GM18498 (cell line): ENCODE measurements around the gene SPPL2B.
"Not testable (repeated sequence)": the region's sequence is repeated elsewhere in the genome, so short reads cannot be mapped to it uniquely, and the experiment has no call there.

Experiments
- ATAC-seq: cut with Tn5 transposase; IDR thresholded peaks from one replicate; pipeline ENCODE4 v1.9.1; 2021; ENCODE audit warnings: mild to moderate bottlenecking, moderate library complexity; ENCODE audit not compliant: unreplicated experiment

The SPPL2B gene

GRCh38 chr19:2328401-2329148, at the start of gene SPPL2B, which contains the start of gene LSM7:
Gene SPPL2B (plus strand): TSS chr19:2328684. CDS start chr19:2328710, 26 bp downstream.
Gene LSM7 (minus strand): TSS chr19:2328586. CDS start chr19:2328566, 20 bp downstream.
- ATAC-seq = peak; percentile 69

GRCh38 chr19:2280633-2281264, 47.7 kb upstream of the SPPL2B start:
- no peak for ATAC-seq

DNA sequence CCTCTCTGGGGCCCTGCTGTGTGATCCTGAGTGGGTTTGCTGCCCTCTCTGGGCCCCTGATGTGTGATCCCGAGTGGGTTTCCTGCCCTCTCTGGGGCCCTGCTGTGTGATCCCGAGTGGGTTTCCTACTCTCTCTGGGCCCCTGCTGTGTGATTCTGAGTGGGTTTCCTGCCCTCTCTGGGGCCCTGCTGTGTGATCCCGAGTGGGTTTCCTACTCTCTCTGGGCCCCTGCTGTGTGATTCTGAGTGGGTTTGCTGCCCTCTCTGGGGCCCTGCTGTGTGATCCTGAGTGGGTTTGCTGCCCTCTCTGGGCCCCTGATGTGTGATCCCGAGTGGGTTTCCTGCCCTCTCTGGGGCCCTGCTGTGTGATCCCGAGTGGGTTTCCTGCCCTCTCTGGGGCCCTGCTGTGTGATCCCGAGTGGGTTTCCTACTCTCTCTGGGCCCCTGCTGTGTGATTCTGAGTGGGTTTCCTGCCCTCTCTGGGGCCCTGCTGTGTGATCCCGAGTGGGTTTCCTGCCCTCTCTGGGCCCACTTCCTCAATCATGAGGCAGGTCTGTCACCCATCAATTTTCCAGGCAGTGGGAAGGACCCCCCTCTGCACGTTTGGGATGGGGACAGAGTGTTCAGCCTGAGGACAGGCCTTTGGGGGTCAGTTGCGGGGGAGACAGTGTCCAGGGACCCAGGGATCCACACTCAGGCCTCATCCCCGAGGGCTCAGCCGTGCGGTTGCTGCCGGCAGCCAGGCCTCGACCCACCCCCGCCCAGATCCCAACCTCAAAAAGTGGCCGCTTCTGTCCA, 47.0 kb upstream of the SPPL2B start:
- ATAC-seq = not testable (repeated sequence)

DNA sequence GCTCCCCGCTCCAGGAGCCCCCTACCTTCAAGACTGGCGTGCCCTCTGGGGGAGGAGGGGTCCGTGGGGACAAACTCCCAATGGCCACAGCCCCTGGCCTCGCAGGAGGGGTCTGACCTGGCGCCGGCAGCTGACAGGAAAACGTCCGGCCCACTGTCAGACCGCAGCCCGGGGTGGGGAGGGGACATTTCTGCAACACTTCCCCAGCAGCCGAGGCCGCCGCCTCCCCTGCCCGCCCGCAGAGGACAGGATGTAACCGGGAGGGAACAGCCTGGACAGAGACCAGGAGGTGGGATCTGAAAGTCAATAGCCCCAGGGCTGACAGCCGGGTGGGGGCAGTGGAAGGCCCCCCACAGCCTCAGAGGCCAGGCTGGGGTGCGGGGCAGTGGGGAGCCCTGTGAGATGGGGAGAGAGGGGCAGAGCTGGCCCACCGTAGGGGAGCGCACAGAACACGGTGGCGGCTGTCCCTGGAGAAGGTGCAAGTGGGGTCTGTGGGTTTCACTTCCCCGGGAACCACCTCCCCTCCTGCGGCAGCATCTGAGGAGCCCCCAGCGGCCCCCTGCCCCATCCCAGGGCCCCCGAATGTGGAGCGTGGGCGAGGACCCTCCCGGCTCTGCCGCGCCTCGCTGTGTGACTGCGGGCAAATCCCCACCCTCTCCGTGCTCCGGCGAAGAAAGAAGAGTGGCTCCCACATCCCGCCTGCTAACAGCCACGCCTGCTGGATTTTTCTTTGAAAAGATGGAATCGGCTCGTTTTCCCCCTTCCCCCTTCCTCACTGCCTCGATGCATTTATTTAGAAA, 46.2 kb upstream of the SPPL2B start, which contains the start of gene PEAK3:
Gene PEAK3, minus strand, starts transcription at position 114 of the 800 bp plus-strand sequence. CDS start 1,244 bp downstream, outside the sequence.
- ATAC-seq = no peak

DNA sequence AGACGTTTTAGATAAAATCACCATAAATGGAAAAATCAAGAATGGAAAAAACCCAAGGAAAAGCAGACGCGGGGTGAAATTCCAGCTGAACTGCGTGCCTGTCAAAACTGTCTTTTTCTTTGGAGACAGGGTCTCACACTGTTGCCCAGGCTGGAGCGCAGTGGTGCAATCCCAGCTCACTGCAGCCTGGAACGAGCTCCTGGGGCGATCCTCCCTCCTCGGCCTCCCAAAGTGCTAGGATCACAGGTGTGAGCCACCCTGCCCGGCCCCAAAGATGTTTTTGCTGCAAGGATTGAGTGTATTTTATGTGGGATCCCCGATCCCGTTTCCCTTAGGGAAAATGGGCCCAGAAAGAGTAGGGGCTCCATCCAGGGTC, 45.6 kb upstream of the SPPL2B start:
- ATAC-seq = no peak

- ATAC-seq = no peak
Observed at GRCh38 chr19:2283835-2284507, 44.5 kb upstream of the SPPL2B start.

DNA sequence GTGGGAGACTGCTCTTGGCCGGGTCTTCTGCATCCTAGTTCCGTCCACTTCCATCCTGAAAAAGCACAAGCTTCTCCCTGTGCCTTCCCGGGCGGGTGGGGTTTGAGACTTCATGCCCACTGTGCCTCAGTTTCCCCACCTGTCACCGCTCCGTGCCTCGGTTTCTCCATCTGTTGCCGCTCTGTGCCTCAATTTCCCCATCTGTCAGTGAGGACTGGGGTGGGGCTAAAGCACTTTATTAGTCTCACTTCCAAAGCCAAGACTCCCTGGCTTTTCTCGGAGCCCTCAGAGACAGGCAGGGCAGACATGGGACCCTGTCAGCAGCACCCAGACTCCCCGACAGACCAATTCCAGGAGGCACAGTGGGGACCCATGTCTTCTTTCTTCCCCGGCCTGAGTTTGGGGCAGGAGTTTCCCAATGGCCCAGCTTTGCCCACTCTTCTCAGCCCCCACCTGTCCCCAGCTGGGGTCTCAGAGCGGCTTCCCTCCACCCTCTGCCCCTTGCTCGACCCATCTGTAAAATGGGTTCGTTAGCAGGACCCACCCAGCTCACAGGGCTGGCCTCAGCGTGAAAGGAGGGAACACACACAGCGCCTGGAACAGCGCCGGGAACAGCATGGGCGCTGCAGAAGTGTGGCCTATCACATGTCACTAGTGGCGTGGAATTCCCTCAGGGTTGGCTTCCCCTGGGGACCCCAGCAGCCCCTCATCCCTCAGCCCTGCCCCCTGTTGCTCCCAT, 41.9 kb upstream of the SPPL2B start:
- no peak for ATAC-seq

DNA sequence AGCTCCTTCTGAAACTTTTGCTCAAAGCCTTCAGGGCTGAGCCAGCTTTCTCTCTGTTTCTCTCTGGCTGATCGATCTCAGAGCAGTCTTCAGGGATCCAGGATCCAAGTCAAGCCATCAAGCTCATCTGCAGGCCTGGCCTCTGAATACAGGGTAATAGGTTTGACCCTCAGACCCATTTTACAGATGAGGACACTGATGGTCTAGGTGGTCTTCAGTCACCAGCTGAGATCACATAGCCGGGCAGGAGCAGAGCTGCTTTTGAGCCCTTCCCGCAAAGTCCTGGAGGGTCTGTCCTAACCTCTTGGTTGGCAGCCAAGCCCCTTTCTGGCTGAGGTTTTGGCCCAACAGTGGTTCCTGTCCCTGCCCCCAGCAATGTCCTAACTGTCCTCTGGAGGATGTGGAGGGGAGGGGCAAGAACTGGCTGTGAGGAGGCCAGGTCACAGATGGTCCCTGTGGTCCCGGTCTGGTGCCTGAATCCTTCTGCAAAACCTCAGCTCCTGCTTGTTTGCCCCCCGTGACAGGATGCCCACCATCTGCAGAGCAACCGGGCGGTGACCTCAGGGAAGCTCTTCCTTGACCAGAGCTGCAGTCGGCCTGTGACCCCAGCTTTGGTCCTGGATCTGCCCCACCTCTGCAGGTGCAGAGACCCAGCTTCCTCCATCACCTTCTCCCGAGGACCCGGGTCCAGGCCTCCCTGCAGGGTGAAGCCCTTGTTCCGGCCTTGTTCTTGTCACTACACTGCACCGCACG, 40.7 kb upstream of the SPPL2B start:
- no peak for ATAC-seq

GRCh38 chr19:2288338-2288817, 40.1 kb upstream of the SPPL2B start:
- ATAC-seq = no peak

DNA sequence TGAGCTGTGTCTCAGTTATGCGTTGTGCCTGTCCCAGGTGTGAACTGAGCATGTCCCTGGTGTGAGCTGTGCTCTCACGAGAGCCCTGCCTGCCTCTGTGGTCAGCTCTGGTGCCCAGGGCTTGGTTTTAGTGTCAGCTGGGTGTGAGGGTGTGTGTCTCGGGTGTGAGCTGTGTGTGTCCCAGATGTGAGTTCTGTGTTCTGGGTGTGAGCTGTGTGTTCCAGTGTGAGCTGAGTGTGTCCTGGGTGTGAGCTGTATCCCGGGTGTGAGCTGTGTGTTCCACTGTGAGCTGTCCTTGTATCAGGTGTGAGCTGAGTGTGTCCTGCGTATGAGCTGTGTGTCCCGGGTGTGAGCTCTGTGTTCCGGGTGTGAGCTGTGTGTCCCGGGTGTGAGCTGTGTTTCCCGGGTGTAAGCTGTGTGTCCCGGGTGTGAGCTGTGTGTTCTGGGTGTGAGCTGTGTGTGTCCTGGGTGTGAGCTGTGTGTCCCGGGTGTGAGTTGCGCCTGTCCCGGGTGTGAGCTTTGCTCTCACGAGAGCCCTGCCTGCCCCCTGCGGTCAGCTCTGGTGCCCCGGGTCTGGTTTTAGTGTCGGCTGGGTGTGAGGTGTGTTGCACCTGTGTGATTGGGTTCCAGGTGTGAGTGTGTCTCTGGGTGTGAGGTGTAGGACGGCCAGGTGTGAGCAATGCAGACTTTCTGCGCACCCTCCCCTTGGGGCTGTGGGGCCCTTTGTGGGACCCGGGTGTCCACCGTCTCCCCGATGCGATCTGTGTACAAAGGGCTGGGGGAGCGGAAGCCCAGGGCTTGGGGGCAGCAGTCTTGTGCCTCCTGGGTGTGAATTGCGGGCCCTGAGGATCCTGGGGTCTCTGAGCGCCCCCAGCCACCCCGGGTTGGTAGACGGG, 39.4 kb upstream of the SPPL2B start:
- ATAC-seq = peak; percentile 16

DNA sequence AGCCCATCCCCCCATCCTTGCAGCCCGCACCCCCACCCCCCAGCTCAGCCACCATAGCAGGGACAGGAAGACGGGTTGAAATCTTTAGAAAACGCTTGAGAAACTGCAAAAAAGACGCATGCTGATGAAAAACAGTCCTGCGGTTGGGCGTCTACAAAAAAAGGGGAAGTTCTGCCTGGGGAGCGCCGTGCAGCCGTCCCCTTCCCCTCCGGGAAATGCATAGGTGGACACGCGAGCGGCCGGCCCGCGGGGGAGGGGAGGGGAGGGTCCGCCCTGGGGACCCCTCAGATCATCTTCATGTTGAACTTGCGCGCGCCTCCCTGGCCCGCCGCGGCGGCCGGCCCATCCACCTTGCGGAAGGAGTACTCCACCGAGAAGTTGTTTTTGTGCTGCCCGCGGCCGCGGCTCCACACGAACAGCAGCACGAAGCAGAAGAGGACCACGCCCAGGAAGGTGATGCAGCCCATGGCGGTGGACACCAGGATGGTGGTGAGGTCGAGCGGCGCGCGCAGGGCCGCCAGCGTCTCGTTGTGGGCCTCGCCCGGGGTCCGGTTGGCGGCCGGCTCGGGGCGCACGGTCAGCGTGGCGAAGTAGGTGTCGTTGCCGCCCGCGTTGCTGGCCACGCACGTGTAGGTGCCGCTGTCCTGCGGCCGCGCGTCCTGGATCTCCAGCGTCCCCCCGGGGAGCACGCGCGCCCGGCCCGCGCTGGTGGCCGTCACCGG, 38.6 kb upstream of the SPPL2B start:
- peak; percentile 39 for ATAC-seq

GRCh38 chr19:2290441-2291184, 37.9 kb upstream of the SPPL2B start:
- ATAC-seq = peak; percentile 18

DNA sequence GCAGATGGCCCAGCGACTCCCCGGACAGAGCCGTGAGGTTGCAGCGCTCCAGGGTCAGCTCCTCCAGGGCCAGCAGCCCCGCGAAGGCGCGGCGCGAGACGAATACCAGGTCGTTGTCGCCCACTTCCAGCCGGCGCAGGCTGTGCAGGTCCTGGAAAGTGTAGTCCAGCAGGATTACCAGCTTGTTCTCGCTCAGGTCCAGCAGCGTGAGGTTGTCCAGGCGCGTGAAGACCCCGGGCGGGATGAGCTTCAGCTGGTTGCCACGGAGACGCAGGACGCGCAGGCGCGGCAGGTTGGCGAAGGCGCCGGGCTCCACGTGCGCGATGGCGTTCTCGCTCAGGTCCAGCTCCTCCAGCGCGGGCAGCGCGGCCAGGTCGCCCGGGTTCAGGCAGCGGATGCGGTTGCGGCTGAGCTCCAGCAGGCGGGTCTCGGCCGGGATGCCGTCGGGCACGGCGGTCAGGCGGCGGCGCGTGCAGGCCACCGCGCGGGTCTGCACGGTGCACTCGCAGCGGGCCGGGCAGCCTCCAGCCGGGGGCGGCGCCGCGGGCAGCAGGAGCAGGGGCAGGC, 37.2 kb upstream of the SPPL2B start:
- no peak for ATAC-seq

DNA sequence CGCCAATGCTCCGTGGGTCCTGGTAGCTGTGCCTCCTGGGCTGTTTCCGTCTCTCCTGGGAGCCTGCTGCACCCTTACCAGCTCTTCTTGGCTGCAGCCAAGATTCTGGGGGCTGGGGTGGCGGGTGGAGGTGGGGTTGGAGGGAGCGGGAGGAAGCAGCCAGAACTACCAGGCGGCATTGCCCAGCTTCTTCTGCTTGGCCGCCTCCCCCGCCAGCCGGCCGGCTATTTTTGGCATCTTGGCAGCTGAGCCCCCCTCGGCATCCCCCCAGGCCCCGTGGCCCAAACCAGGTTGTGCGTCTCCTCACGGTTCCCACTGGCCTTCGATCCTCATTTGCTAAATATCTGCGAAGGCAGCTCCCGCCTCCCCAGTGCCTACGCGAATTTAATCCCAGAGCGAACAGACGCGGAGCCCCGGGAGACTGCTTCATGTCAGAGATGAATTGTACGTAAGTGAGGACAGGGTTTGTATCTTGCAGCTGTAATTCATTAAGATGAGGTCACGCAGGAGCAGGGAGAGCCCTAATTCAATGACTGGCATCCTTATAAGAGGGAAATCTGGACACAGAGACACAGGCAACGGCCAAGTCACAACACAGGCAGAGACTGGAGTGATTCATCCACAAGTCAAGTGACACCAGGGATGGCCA, 33.7 kb upstream of the SPPL2B start:
- ATAC-seq = no peak

DNA sequence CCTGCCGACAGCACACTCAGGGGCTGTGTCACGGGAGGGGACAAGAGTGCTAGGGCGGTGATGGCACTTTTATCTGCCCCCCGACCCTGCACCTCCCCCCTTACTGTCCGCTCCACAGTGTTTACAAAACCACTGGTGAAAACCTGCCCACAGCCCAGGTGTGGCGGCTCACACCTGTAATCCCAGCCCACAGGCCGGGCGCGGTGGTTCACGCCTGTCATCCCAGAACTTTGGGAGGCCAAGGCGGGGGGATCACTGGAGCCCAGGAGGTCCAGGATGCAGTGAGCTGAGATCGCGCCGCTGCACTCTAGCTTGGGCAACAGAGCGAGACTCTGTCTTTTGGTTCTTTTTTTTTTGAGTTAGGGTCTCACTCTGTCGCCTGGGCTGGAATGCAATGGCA, 32.3 kb upstream of the SPPL2B start:
- no peak for ATAC-seq
